GM12892 (cell line): ENCODE data around the gene DPP4.

Source experiments
- POLR2A ChIP-seq: IDR thresholded peaks from 2 replicates; pipeline ENCODE4 v1.6.1; 2011; ENCODE audit warnings: low read depth, low read length, control low read depth
- POLR2AphosphoS5 ChIP-seq: IDR thresholded peaks from 2 replicates; pipeline ENCODE4 v1.6.1; 2011; ENCODE audit warnings: low read depth, low read length, control low read depth
- TAF1 ChIP-seq: IDR thresholded peaks from 2 replicates; pipeline ENCODE4 v1.6.1; 2011; ENCODE audit warnings: low read depth, mild to moderate bottlenecking, control low read depth, low read length, borderline replicate concordance

DNA sequence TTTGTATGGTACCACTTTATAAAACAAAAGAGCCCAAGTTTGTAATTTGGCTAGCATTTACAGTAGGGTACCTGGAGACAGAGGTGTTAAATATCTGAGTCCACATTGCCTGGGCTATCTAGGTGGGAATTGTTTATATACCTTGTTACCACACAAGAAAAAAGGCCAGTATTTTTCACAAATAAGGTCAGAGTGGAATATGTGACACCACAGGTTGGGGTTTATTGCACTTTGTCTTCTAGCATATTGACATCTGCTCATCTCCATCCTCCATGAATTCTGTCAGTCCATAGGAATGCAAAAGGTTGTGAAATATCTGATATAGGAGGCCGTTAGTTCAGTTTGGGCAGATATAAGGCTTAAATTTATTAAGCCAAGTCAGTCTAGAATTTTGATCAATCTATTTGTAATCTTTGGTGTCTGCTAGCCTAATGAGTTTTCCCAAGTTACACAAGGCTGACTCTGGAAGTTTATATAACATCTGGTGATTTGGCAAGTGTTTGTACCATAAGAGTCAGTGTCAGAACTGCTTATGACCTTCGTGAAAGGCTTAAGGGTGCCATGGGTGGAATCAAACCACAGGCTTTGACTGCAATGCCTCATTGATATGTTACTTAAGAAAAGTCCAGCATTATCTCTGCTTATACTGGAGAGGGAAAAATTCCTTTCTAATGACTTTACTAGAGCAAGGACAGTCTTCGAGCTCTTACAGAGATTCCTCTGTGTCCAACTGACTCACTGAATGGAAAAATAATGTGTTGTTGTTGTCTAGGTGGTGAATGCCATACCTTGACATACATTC is 11.3 kb upstream of the DPP4 start:
- TF ChIP-seq POLR2AphosphoS5 = no peak
- no peak for TF ChIP-seq TAF1
- no peak for TF ChIP-seq POLR2A
